BLaER1 (cell line): Measurements from ENCODE around the gene REPS2.

ENCODE experiments used
- H3K27ac ChIP-seq: shearing (Covaris generic); formaldehyde crosslinking; 2 replicates; pipeline ENCODE4 v1.8.1; 2022
- H3K27me3 ChIP-seq: shearing (Covaris generic); formaldehyde crosslinking; 2 replicates; pipeline ENCODE4 v1.8.1; 2022
- H3K36me3 ChIP-seq: shearing (Covaris generic); formaldehyde crosslinking; 2 replicates; pipeline ENCODE4 v1.8.1; 2022
- H3K4me1 ChIP-seq: shearing (Covaris generic); formaldehyde crosslinking; 2 replicates; pipeline ENCODE4 v1.8.1; 2022
- H3K4me2 ChIP-seq: shearing (Covaris generic); formaldehyde crosslinking; 2 replicates; pipeline ENCODE4 v1.8.1; 2022
- H3K4me3 ChIP-seq: shearing (Covaris generic); formaldehyde crosslinking; 2 replicates; pipeline ENCODE4 v1.8.1; 2022
- H3K9ac ChIP-seq: shearing (Covaris generic); formaldehyde crosslinking; 2 replicates; pipeline ENCODE4 v1.8.1; 2022
- H3K9me3 ChIP-seq: shearing (Covaris generic); formaldehyde crosslinking; 2 replicates; pipeline ENCODE4 v1.8.1; 2022
- H4K20me1 ChIP-seq: shearing (Covaris generic); formaldehyde crosslinking; 2 replicates; pipeline ENCODE4 v1.8.1; 2022
- Cebpa-rat ChIP-seq: shearing (Covaris generic); IDR thresholded peaks from 2 replicates; pipeline ENCODE4 v1.8.1; 2022

The REPS2 gene

DNA sequence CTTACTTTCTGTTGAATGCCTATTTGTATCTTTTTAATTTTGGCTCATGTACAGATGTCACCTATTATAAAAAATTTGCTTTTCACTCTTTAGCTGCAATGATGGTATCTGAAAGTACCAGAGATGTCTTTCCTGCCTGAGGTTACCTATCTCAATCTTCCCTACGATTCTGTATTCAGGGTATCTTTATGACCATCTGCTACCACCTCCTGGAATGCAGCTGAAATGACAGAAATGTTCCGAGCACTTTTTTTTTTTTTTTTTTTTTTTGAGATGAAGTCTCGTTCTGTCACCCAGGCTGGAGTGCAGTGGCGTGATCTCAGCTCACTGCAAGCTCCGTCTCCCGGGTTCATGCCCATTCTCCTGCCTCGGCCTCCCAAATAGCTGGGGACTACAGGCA is 136.4 kb downstream of the REPS2 start:
- H3K27me3 ChIP-seq: peaks cover 97% of the 10 kb centered on the region
- H3K9ac ChIP-seq: no peak overlapping the region
- H3K27ac ChIP-seq: no peak overlapping the region
- no peak overlapping the region for H3K4me3 ChIP-seq
- H4K20me1 ChIP-seq: peaks cover 22% of the 10 kb centered on the region; the same call in 1 of the 2 replicates
- no peaks in the 10 kb centered on the region for H3K9me3 ChIP-seq
- H3K36me3 ChIP-seq: no peaks in the 10 kb centered on the region
- no peak overlapping the region for H3K4me2 ChIP-seq
- no peaks in the 10 kb centered on the region for H3K4me1 ChIP-seq
- no peak for TF ChIP-seq Cebpa-rat

DNA sequence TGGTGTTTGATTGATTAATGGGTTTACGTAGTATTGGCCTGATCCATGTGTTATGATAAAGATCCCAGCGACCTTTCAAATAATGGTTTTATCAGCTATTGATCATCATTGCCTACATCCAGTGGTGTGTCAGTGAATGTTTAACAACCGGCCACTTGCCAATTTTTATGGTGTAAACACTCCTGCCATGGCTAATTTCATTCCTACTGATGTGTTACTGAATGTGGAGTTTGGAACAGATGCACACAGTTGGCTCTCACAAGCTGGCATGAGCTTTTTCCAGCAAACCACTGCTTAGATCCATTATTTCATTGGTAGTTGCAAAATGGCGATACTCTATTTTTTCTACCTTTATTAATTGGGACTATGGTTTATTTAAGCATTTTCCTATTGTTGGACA is 139.9 kb downstream of the REPS2 start:
- H3K9me3 ChIP-seq: no peaks in the 10 kb centered on the region
- H3K4me2 ChIP-seq: no peak overlapping the region
- H3K27ac ChIP-seq: no peak overlapping the region
- H4K20me1 ChIP-seq: peaks cover 10% of the 10 kb centered on the region; the same call in 1 of the 2 replicates
- no peaks in the 10 kb centered on the region for H3K4me1 ChIP-seq
- TF ChIP-seq Cebpa-rat: no peak
- no peak overlapping the region for H3K9ac ChIP-seq
- H3K36me3 ChIP-seq: no peaks in the 10 kb centered on the region
- H3K27me3 ChIP-seq: peaks cover 92% of the 10 kb centered on the region
- no peak overlapping the region for H3K4me3 ChIP-seq

DNA sequence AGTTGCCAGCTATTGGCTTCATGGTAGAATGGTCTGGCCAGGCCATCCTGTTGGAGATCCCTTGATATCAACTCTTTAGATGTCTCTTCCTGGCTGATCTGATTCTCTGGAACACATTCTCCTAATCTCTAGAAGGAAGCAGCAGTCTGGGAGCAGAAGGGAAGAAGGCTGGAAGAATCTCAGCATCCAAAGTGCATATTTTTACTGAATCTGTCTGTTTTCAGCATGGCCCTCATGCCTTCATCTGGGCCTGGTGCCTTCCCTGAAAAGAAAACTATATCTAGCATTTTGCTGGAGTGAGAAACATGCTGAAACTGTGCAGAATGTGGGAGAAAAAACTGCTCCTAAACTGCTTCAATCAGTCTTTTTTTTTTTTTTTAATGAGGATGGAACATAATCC is 148.7 kb downstream of the REPS2 start:
- TF ChIP-seq Cebpa-rat: no peak
- H3K27ac ChIP-seq: no peak overlapping the region
- H3K4me1 ChIP-seq: no peaks in the 10 kb centered on the region
- H3K9me3 ChIP-seq: 0 out of 2 replicates have a peak, but pooled peaks cover under 1% of the 10 kb centered on the region
- no peak overlapping the region for H3K4me2 ChIP-seq
- no peak overlapping the region for H3K4me3 ChIP-seq
- H3K27me3 ChIP-seq: peaks cover 93% of the 10 kb centered on the region
- peaks cover 7% of the 10 kb centered on the region; the same call in 1 of the 2 replicates for H4K20me1 ChIP-seq
- no peak overlapping the region for H3K9ac ChIP-seq
- no peaks in the 10 kb centered on the region for H3K36me3 ChIP-seq

DNA sequence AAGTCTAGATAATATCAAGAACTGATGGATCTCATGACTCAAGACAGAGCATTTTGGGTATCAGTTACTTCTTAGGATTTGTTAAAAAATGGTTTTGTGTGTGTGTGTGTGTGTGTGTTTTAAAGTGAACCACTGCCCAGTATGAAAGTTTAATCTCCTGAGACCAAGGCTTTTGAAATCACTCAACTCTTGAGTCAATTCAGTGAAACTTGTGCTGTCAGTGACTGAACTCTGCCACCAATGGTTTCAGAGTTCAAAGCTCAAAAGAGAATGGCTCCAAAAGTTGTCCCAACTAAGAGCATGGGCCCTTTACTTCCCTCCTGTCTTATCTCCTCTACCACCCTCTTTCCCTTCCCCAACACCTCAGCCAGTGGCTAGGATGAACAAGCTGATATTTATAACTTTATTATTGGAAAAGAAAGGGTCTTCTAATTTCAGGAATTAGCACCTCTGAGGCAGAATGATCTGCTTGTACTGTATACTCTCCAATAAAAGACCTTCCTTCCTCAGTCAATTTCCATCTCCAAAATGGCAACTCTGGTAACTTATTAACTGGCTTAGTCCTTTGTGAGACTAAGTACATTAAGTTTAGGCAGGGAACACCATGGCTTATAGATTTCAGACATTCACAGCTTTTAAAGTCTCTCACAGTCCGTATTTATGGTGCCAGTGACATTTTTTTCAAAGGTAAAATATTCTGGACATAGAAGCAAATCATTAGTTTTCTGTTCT is 152.2 kb downstream of the REPS2 start:
- peaks cover 9% of the 10 kb centered on the region; the same call in 1 of the 2 replicates for H4K20me1 ChIP-seq
- no peak overlapping the region for H3K4me3 ChIP-seq
- peaks cover 93% of the 10 kb centered on the region for H3K27me3 ChIP-seq
- H3K27ac ChIP-seq: no peak overlapping the region
- H3K36me3 ChIP-seq: no peaks in the 10 kb centered on the region
- H3K4me2 ChIP-seq: no peak overlapping the region
- 0 out of 2 replicates have a peak, but pooled peaks cover 6% of the 10 kb centered on the region for H3K9me3 ChIP-seq
- no peaks in the 10 kb centered on the region for H3K4me1 ChIP-seq
- no peak for TF ChIP-seq Cebpa-rat
- no peak overlapping the region for H3K9ac ChIP-seq

DNA sequence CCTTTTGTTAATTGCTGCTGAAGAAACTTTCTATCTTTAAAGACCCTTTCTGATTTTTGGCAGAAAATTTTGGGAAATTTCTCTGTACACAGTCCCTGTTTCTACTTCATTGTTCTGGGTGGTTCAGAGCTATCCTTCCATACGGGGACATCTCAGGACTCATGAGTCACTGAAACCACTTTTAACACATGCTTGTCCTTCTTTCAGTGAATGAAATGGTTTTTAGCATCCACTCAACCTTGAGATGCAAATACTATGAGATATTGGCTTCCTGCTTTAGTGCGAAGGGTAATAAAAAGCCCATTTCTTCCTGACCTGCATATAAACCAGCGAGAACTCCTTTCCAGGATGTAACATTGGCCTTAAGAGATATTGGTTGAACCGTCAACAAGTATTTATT is 158.0 kb downstream of the REPS2 start:
- no peak for TF ChIP-seq Cebpa-rat
- Histone ChIP-seq H3K9me3 (0 out of 2 replicates have a peak, but pooled peaks cover 6% of the 10 kb centered on the region), H3K9ac (no peak overlapping the region), H3K36me3 (no peaks in the 10 kb centered on the region), H4K20me1 (peaks cover 9% of the 10 kb centered on the region; the same call in 1 of the 2 replicates), H3K27me3 (peaks cover 97% of the 10 kb centered on the region), H3K4me2 (no peak overlapping the region), H3K4me1 (no peaks in the 10 kb centered on the region), H3K4me3 (no peak overlapping the region), H3K27ac (no peak overlapping the region)

DNA sequence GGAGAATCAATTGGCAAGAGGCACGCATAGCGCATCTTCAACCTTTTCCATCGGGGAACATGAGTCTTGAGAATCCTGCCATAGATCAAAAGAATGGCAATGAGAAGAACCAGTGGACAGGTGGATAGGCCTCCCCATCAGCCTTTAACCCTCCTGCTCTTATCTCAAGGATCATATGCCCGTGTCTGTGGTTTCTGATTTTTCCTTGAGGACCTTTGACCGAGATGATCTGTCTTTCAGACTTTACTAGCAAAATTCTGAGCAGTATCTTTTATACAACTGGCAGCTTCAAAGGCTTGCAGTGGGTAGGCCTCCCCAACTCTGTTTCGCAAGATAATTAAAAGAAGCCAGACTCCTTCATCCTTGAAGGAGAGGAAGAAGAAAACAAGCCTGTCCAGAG is 174.4 kb downstream of the REPS2 start:
- no peaks in the 10 kb centered on the region for H3K4me1 ChIP-seq
- no peak overlapping the region for H3K27ac ChIP-seq
- H3K27me3 ChIP-seq: peaks cover 56% of the 10 kb centered on the region
- TF ChIP-seq Cebpa-rat: no peak
- H3K4me3 ChIP-seq: no peak overlapping the region
- H3K9ac ChIP-seq: no peak overlapping the region
- H3K36me3 ChIP-seq: no peaks in the 10 kb centered on the region
- H4K20me1 ChIP-seq: no peaks in the 10 kb centered on the region
- H3K9me3 ChIP-seq: peaks cover 11% of the 10 kb centered on the region
- H3K4me2 ChIP-seq: no peak overlapping the region

DNA sequence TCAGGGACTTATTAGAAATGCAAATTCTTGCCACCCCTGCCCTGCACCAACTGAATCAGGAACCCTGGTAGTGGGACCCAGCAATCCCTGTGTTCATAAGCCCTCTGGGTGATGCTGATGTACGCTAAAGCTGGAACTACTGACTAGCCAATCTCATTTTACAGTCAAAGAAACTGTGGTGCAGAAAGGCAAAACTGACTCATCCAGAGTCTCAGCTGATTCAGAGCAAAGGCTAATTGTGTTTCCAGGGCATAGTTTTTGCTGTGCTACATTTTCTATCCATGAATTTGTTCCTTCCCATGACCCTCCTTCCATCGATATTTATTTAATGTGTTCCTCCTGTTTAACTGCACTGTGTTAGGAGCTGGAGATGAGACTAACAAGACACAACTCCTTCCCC is 207.5 kb downstream of the REPS2 start:
- H3K9me3 ChIP-seq: no peaks in the 10 kb centered on the region
- TF ChIP-seq Cebpa-rat: no peak
- no peak overlapping the region for H3K4me3 ChIP-seq
- no peak overlapping the region for H3K27ac ChIP-seq
- H3K9ac ChIP-seq: no peak overlapping the region
- H4K20me1 ChIP-seq: no peaks in the 10 kb centered on the region
- no peak overlapping the region for H3K4me2 ChIP-seq
- no peaks in the 10 kb centered on the region for H3K4me1 ChIP-seq
- peaks cover 94% of the 10 kb centered on the region for H3K27me3 ChIP-seq
- no peaks in the 10 kb centered on the region for H3K36me3 ChIP-seq

DNA sequence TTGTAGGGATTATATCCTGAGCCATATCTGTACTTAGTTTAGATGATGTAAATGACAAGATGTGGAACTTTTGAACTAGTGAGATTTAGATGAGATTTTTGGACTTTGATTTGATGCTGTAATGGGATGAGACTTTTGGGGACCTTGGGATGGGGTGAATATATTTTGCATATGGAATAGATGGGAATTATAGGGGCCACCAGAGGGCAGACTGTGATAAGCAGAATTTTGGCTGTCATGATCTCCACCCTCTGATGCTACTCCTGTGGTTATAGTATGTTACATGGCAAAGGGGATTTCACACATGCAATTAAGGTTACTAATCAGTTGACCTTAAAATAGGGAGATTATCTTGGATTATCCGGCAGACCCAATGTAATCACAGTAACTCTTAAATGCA is 214.5 kb downstream of the REPS2 start:
- no peaks in the 10 kb centered on the region for H4K20me1 ChIP-seq
- no peaks in the 10 kb centered on the region for H3K36me3 ChIP-seq
- H3K4me3 ChIP-seq: no peak overlapping the region
- TF ChIP-seq Cebpa-rat: no peak
- peaks cover 54% of the 10 kb centered on the region for H3K27me3 ChIP-seq
- peaks cover 52% of the 10 kb centered on the region for H3K9me3 ChIP-seq
- H3K27ac ChIP-seq: no peak overlapping the region
- H3K9ac ChIP-seq: no peak overlapping the region
- no peak overlapping the region for H3K4me2 ChIP-seq
- H3K4me1 ChIP-seq: no peaks in the 10 kb centered on the region

DNA sequence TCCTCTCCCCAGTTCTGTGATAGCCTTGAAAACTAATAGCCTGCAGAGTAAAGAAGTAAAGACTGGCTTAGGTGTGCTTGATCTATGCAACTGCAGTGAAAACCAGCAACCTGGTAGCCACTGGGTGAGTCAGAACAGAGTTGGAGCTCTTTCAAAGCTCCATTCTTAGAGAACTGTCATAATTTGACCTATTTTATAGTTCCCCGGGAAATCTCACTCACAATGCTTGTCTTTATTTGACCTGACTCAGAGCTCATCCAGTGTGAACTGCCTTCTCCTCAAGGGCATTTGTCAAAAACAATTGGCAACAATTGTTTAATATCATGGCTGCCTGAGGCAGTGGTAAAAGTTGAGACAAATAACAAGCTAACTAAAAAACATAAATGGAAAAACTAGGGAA is 215.5 kb downstream of the REPS2 start:
- Histone ChIP-seq H3K9me3 (peaks cover 52% of the 10 kb centered on the region), H3K4me2 (no peak overlapping the region), H3K9ac (no peak overlapping the region), H3K4me3 (no peak overlapping the region), H3K27ac (no peak overlapping the region), H3K27me3 (peaks cover 56% of the 10 kb centered on the region), H3K4me1 (no peaks in the 10 kb centered on the region), H3K36me3 (no peaks in the 10 kb centered on the region), H4K20me1 (no peaks in the 10 kb centered on the region)
- TF ChIP-seq Cebpa-rat: no peak

DNA sequence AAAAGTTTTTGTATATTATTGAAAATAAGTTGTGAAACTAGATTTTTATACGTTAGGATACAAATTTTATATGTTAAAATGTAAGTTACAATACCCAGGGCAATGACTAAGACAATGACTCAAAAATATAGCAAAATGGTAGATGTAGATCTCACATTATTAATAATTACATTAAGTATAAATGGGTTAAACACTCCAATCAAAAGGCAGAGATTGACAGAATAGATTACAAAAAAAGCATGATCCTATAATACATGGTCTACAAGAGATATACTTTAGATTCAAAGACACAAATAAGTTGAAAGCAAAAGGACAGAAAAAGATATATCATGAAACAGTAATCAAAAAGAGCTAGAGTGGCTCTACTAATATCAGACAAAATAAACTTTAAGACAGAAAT is 217.6 kb downstream of the REPS2 start:
- peaks cover 58% of the 10 kb centered on the region for H3K27me3 ChIP-seq
- no peak overlapping the region for H3K4me2 ChIP-seq
- no peaks in the 10 kb centered on the region for H3K36me3 ChIP-seq
- H3K27ac ChIP-seq: no peak overlapping the region
- H4K20me1 ChIP-seq: no peaks in the 10 kb centered on the region
- H3K9ac ChIP-seq: no peak overlapping the region
- peaks cover 52% of the 10 kb centered on the region for H3K9me3 ChIP-seq
- no peak overlapping the region for H3K4me3 ChIP-seq
- H3K4me1 ChIP-seq: no peaks in the 10 kb centered on the region
- no peak for TF ChIP-seq Cebpa-rat
